Astrocyte (in vitro differentiated cells and primary cell): Measurements from ENCODE around the gene CLDN34. TPM values are rescaled to one million over a fixed set of nuclear protein-coding genes. Genes with fewer than 3 reads are reported as not detected.

ENCODE experiments used
- DNase-seq: peaks from one replicate; pipeline ENCODE4 v3.0.0-alpha.2; 2010; ENCODE audit warnings: low read depth
- FAIRE-seq: peaks from 2 replicates; lab custom pipeline; 2011; peaks lifted over from hg19 to GRCh38; lab: Jason Lieb, UNC
- H2AFZ ChIP-seq: 2 replicates; pipeline ENCODE4 v1.6.0; 2012; ENCODE audit warnings: low read depth, low read length, inconsistent platforms
- H3K27ac ChIP-seq: 2 replicates; pipeline ENCODE4 v1.5.1; 2011; ENCODE audit warnings: low read depth, low read length, inconsistent platforms
- H3K27me3 ChIP-seq: 2 replicates; pipeline ENCODE4 v1.6.0; 2011; ENCODE audit warnings: low read length, inconsistent platforms; ENCODE audit not compliant: insufficient read depth
- H3K36me3 ChIP-seq: 2 replicates; pipeline ENCODE4 v1.5.1; 2011; ENCODE audit warnings: low read length, inconsistent platforms; ENCODE audit not compliant: insufficient read depth
- H3K4me1 ChIP-seq: 2 replicates; pipeline ENCODE4 v1.5.1; 2011; ENCODE audit warnings: low read length, inconsistent platforms; ENCODE audit not compliant: insufficient read depth
- H3K4me2 ChIP-seq: 2 replicates; pipeline ENCODE4 v1.6.0; 2012; ENCODE audit warnings: low read length, inconsistent platforms
- H3K4me3 ChIP-seq: 2 replicates; pipeline ENCODE4 v1.5.1; 2011; ENCODE audit warnings: low read depth, mild to moderate bottlenecking, low read length, inconsistent platforms; ENCODE audit not compliant: insufficient read depth
- H3K79me2 ChIP-seq: 2 replicates; pipeline ENCODE4 v1.6.0; 2012; ENCODE audit warnings: mild to moderate bottlenecking, low read length, inconsistent platforms; ENCODE audit not compliant: insufficient read depth
- H3K9ac ChIP-seq: 2 replicates; pipeline ENCODE4 v1.6.0; 2012; ENCODE audit warnings: mild to moderate bottlenecking, low read length, inconsistent platforms
- H3K9me3 ChIP-seq: 2 replicates; pipeline ENCODE4 v1.5.1; 2012; ENCODE audit warnings: low read depth, mild to moderate bottlenecking, low read length, inconsistent platforms; ENCODE audit not compliant: insufficient read depth
- H4K20me1 ChIP-seq: 2 replicates; pipeline ENCODE4 v1.6.0; 2012; ENCODE audit warnings: low read length, inconsistent platforms; ENCODE audit not compliant: insufficient read depth
- H3K27ac Mint-ChIP-seq: one replicate; pipeline ENCODE4 v1.8.0; 2021; ENCODE audit warnings: mild to moderate bottlenecking, mixed read lengths; ENCODE audit not compliant: unreplicated experiment
- H3K27me3 Mint-ChIP-seq: one replicate; pipeline ENCODE4 v1.8.0; 2021; ENCODE audit warnings: low read depth, mixed read lengths; ENCODE audit not compliant: unreplicated experiment
- H3K36me3 Mint-ChIP-seq: one replicate; pipeline ENCODE4 v1.8.0; 2021; ENCODE audit warnings: low read depth, mixed read lengths; ENCODE audit not compliant: unreplicated experiment
- H3K4me1 Mint-ChIP-seq: one replicate; pipeline ENCODE4 v1.8.0; 2021; ENCODE audit warnings: low read depth, mixed read lengths; ENCODE audit not compliant: unreplicated experiment
- H3K4me3 Mint-ChIP-seq: one replicate; pipeline ENCODE4 v1.8.0; 2021; ENCODE audit warnings: mild to moderate bottlenecking, moderate library complexity, mixed read lengths; ENCODE audit not compliant: unreplicated experiment
- H3K9me3 Mint-ChIP-seq: one replicate; pipeline ENCODE4 v1.8.0; 2021; ENCODE audit warnings: mild to moderate bottlenecking, mixed read lengths; ENCODE audit not compliant: unreplicated experiment
- EZH2 ChIP-seq: IDR thresholded peaks from 2 replicates; pipeline ENCODE4 v1.6.1; 2012; ENCODE audit warnings: mild to moderate bottlenecking, low read length, inconsistent platforms; ENCODE audit not compliant: insufficient read depth
- total RNA-seq: library from RNA; stranded (reverse); gene quantifications from 2 replicates; pipeline ENCODE4 v1.2.1, GENCODE V29; 2021
- TF ChIP-seq, protein P1 (sequence below): IDR thresholded peaks from 2 replicates; pipeline ENCODE4 v1.5.1; 2011; ENCODE audit warnings: low read depth, mild to moderate bottlenecking, inconsistent platforms, low read length, moderate library complexity; ENCODE audit not compliant: insufficient read depth

The CLDN34 gene
- total RNA-seq, 1 donor from 2014 or later: 0.36 TPM

DNA sequence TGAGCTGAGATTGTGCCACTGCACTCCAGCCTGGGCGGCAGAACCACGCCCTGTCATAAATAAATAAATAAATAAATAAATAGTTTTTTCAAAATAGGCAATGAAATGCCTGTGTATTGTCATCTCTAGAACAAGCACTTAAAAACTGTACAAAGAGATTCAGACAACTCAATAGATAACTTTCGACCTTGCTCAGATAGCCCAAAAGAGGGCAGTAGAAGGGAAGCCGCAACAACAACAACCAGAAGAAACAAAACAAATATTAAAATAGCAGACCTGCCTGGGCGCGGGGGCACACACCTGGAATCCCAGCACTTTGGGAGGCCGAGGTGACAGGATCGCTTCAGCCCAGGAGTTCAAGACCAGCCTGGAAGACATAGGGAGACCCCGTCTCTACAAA, 9.4 kb upstream of the CLDN34 start:
- H3K9ac ChIP-seq: no peak overlapping the region
- no peaks in the 10 kb centered on the region for H3K36me3 ChIP-seq
- H3K79me2 ChIP-seq: no peaks in the 10 kb centered on the region
- H4K20me1 ChIP-seq: no peaks in the 10 kb centered on the region
- no peaks in the 10 kb centered on the region for H3K27me3 Mint-ChIP-seq
- H3K27ac Mint-ChIP-seq: no peak overlapping the region
- no peaks in the 10 kb centered on the region for H3K9me3 ChIP-seq
- no peak overlapping the region for H2AFZ ChIP-seq
- no peak overlapping the region for H3K27ac ChIP-seq
- no peaks in the 10 kb centered on the region for H3K4me1 Mint-ChIP-seq
- H3K9me3 Mint-ChIP-seq: peaks cover 3% of the 10 kb centered on the region
- FAIRE-seq (no peak), DNase-seq (no peak)
- H3K27me3 ChIP-seq: no peaks in the 10 kb centered on the region
- H3K4me3 ChIP-seq: no peak overlapping the region
- no peak overlapping the region for H3K4me2 ChIP-seq
- H3K36me3 Mint-ChIP-seq: peaks cover 2% of the 10 kb centered on the region
- H3K4me1 ChIP-seq: no peaks in the 10 kb centered on the region
- no peak overlapping the region for H3K4me3 Mint-ChIP-seq
- TF ChIP-seq, protein P1, sequence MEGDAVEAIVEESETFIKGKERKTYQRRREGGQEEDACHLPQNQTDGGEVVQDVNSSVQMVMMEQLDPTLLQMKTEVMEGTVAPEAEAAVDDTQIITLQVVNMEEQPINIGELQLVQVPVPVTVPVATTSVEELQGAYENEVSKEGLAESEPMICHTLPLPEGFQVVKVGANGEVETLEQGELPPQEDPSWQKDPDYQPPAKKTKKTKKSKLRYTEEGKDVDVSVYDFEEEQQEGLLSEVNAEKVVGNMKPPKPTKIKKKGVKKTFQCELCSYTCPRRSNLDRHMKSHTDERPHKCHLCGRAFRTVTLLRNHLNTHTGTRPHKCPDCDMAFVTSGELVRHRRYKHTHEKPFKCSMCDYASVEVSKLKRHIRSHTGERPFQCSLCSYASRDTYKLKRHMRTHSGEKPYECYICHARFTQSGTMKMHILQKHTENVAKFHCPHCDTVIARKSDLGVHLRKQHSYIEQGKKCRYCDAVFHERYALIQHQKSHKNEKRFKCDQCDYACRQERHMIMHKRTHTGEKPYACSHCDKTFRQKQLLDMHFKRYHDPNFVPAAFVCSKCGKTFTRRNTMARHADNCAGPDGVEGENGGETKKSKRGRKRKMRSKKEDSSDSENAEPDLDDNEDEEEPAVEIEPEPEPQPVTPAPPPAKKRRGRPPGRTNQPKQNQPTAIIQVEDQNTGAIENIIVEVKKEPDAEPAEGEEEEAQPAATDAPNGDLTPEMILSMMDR: no peak
- TF ChIP-seq EZH2: no peak

DNA sequence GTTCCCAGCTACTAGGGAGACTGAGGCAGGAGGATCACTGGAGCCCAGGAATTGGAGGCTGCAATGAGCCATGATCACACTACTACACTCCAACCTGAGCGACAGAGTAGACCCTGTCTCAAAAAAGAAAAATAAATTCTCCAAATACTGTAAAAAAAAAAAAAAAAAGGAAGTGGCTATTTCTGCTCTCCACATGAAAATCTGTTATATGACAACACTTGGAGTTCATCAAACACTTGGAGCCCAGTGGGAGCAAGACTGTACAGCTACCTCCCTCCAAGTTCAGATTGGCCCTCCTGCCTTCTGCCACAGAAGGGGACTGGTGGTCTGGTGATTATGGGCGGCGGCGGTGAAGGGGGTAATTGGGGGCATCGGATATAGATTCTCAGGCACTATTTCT, 9.0 kb upstream of the CLDN34 start:
- Histone ChIP-seq H3K4me2 (no peak overlapping the region), H3K9ac (no peak overlapping the region), H3K27ac (no peak overlapping the region), H2AFZ (no peak overlapping the region), H3K36me3 (no peaks in the 10 kb centered on the region), H3K79me2 (no peaks in the 10 kb centered on the region), H3K4me3 (no peak overlapping the region), H3K9me3 (no peaks in the 10 kb centered on the region), H3K4me1 (no peaks in the 10 kb centered on the region), H3K27me3 (no peaks in the 10 kb centered on the region), H4K20me1 (no peaks in the 10 kb centered on the region)
- Mint-ChIP-seq H3K27ac (no peak overlapping the region), H3K4me1 (no peaks in the 10 kb centered on the region), H3K4me3 (no peak overlapping the region), H3K36me3 (peaks cover 2% of the 10 kb centered on the region), H3K9me3 (peaks cover 3% of the 10 kb centered on the region), H3K27me3 (no peaks in the 10 kb centered on the region)
- no peak for FAIRE-seq
- TF ChIP-seq, protein P1: no peak
- TF ChIP-seq EZH2: no peak
- DNase-seq: no peak

DNA sequence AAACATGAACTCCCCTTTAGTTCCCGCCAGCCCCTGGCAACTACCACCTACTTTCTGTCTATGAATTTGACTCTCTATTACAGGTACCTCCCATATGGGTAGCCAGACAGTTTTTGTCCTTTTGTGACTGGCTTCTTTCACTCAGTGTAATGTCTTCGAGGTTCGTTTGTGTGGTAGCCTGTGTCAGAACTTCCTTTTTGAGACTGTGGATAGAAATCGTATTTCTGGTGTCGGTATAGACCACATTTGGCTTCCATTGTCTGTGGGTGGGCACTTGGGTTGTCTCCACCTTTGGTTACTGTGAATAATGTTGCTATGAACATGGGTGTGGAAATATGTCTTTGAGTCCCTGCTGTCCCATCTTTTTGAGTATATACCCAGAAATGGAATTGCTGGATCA, 5.4 kb upstream of the CLDN34 start:
- no peak for TF ChIP-seq EZH2
- Histone ChIP-seq H2AFZ (no peak overlapping the region), H3K4me1 (no peaks in the 10 kb centered on the region), H3K27me3 (no peaks in the 10 kb centered on the region), H3K36me3 (no peaks in the 10 kb centered on the region), H3K27ac (no peak overlapping the region), H4K20me1 (no peaks in the 10 kb centered on the region), H3K4me2 (no peak overlapping the region), H3K9ac (no peak overlapping the region), H3K4me3 (no peak overlapping the region), H3K79me2 (no peaks in the 10 kb centered on the region), H3K9me3 (no peaks in the 10 kb centered on the region)
- DNase-seq (no peak), FAIRE-seq (no peak)
- Mint-ChIP-seq H3K27ac (no peak overlapping the region), H3K4me3 (no peak overlapping the region), H3K4me1 (no peaks in the 10 kb centered on the region), H3K9me3 (no peaks in the 10 kb centered on the region), H3K27me3 (no peaks in the 10 kb centered on the region), H3K36me3 (no peaks in the 10 kb centered on the region)
